HK-2 (cell line): ENCODE results near the gene SPATA17.

Experiments
- DNase-seq: peaks from one replicate; pipeline ENCODE4 v3.0.0-alpha.2; 2018; ENCODE audit not compliant: unreplicated experiment

Gene SPATA17

DNA sequence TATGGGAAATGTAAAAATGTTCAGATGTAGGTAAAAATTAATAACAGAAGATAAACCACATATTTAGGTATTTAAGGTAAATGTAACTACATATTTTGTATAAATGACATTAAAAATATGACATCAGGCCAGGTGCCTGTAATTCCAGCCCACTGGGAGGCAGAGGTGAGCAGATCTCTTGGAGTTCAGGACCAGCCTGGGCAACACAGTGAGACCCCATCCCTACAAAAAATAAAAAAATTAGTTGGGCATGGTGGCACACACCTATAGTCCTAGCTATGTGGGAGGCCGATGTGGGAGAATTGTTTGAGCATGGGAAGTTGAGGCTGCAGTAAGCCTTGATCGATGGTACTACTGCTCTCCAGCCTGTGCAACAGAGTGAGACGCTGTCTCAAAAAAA is 216.5 kb downstream of the SPATA17 start:
- no peak for DNase-seq

DNA sequence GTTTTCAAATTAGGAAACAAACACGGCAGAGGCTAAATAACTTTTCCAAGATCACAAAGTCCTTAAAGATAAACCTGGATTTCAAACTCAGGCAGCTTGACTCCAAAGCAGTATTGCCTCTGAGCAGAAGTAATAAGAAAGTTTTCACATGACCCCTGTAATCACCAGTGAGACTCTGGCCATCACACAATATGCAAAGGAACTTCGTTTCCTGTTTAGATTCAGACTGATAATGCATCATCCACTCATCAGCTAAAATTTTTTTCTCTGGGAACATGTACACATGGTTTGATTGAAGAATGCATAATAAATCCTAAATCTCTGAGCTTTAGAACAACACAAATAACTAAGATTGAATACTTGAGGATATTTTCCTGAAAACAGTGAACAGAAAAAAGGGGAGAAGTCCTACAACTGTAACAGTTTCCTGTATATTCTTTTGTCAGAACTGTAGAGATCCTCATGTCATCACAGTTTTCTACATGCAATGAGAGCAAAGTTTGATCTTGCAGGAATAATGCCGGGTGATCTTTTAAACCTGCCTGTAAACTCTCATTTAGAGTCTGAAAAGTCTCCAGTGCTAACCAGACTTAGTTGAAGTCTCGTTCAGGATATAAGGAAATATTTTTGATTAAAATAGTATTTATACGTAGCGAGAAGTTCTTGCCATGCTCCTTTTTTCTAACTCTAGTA is 225.3 kb downstream of the SPATA17 start:
- DNase-seq: no peak

DNA sequence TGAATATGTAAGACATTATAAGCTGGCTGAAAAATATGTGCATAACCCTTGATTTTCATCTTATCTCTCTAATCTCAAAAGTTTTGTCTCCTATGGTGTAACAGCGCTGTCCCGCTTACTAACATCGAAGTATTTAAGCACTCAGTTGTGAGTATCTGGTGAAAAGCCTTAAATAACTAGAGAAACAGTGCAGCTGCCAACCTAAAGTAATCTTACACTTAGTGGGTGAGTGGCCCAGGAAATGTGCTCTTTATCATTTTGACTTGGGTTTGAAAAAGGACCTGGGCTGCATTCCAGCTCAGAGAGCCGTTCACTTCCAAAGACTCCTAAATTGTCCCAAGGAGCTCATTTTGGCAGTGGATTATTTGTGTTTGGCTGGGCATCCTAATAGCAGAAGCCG is 225.9 kb downstream of the SPATA17 start:
- no peak for DNase-seq

DNA sequence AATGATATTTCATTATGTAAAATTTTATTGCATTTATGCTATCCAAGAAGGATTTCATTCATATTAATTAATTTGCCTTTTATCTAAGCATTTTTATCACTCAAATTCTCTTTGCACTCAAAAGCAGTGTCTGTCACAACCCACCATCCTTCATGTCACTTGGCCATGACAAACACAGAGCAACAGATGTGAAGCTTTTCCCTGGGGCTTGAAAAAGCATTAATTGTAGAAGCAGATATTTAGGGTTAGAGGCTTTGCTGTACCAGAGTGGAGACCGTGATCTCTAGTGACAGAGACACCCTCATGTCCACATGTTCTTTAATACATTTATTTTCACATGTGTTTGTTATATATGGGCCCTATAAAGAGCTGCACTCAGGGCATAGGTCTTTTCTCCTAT is 230.5 kb downstream of the SPATA17 start:
- no peak for DNase-seq

DNA sequence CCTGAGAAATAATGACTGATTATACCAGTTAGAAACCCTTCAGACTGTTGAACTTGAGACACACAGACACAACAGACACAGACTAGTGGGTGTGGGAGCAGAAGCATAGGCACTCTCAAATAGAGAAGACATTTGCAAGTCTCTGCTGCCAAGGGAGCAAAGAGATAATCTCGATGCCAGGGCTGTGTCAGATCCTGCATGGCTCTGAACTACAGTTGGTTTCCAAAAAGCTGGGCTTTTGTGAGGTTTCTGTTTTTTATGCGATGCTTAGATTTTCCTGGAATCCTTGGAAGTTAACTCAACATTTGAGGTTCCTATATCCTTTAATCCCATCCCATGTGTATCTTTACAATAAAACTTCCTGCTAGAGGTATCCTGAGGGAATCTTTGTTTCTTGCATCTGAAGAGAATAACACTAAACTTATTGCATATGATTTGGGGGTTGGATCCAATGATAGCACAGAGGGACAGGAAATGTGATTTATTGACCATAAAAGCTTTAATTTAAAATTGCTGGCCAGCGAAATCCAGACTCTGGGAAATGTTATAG is 236.4 kb downstream of the SPATA17 start:
- no peak for DNase-seq

DNA sequence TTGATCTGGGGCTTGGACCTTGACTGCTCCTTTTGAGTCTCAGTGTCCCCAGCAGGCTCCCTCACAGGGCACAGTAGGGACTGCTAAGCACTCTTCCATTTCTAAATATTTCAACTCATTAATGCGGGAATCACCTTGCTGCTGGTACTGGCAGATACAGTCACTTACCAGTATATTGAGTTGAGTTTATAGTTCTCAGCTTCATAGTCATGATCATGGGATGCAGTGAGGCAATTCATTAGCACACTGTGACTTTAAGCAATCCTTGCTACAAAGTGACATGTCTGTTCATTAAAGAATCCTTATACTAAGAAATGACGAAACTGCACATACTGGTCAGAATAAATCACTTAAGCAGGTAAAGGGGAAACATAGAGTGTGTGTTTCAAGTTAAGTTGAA is 240.8 kb downstream of the SPATA17 start:
- DNase-seq: no peak

DNA sequence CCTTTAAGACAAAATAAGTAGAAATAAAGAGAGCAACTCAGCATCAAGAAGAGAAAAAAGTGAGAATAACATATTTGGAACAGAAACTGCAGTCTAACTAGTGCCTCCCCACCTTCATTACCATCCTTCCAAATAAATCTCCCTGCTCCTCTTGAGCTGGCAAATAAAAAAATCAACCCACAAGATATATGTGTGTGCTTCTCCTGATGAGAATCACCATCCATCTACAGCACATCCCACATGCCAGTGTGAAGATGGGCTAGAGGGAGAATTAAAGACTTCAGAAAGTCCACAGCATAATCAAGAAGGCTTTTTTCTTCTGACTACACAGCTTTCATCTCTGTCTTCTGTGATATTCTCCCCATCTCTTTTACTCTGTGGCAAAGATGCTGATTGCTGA is 244.1 kb downstream of the SPATA17 start:
- no peak for DNase-seq

DNA sequence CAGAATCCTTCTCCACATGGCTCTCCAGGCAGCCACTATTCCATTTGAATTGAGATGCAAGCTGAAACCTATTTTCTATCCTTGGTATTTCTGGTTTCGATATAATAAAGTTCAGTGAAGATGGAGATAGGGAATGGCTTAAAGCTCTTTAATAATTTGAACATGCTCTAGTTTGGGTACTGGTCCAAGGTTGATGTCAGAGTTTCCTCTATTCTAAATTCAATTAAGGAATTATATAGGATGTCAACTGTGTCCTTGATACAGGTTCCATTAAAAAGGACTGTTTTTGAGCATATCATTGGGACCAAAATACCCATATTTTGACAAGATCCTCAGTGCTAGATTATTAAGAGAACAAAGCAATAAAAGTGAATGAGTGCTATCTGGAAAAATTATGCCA is 245.3 kb downstream of the SPATA17 start:
- DNase-seq: no peak

DNA sequence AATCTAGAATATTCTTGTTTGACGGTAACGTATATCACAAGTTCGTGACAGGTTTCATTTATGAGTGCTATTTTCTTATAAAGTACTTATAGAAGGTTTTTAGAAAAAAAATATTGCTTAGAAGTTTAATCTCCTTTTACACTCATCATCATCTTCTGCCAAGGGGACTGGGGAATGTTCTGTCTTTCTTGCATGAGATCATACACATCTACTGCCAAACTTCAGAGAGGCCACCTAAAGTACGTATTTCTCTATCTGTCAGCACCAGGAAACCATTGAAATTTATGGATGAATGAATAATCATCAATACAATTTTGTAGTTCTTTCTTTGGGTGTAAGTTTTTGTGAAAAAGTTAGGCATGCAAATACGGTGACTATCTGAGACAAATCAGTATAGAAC is 245.8 kb downstream of the SPATA17 start:
- DNase-seq: no peak

DNA sequence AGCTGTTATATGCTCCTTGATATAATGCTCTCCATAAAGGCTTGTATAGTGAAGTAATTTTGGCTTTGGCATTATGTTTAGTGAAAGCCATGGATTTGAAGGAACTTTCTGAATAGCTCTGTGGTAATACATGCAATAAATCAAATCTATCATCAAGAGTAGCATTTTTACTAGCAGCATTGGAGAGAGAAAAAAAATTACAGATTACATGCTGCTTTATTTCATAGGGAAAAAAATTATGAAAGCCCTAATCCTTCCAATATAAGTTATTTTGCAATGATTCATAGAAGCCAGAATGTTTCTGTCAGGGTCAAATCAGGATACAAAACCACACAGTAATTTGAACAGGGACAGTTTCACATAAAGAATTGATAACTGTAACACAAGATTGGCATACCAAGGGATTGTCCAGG is 250.0 kb downstream of the SPATA17 start:
- DNase-seq: no peak

DNA sequence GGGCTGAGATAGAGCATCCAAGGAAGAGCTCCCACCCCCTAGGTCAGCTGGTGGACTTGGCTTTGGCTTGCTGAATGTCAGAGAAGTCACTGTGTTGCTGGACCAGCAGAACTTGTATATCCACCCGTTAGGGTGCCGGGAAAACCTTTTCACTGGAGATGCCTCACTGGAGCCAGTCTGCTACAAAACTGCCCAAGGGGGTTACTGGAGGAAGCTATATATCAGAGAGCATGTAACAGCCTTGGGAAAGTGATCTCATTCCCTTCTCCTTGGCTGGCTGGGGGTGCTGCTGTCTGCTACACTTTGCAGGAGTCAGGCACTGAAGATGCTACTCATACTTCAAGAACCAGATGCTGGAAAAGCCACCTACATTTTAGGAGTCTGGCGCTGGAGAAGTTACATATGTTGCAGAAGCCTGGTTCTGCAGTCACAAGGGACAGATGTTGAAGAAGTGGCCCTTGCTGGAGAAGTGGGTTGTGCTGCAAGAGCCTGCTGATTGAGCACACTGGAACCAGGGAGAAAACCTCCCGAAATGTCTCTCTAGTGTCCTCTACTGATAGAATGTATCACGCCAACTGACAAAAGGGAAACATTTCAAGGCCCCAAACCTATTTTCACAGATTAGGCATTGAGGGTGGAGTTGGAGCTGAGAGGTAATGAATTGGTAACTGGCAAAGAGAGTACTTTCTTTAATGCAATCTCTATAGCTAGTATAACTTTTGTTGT is 250.6 kb downstream of the SPATA17 start:
- DNase-seq: no peak

DNA sequence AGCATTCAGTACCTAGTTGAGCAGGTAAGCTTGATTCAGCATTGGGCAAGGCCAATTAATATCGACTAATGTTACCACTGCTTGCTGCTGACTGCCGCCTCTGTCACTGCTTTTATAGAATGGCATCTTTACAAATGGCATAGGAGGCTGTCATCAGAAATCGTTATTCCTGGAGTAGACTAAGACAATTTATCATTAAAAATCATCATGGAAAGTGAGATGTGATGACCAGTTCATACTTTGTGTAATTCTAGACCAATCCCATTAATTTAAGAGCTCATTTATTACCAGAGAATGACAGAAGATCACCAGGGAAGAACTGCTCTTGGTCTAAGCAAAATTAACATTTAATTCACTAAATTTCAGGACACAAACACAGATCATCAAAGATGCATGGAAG is 254.0 kb downstream of the SPATA17 start:
- DNase-seq: no peak

DNA sequence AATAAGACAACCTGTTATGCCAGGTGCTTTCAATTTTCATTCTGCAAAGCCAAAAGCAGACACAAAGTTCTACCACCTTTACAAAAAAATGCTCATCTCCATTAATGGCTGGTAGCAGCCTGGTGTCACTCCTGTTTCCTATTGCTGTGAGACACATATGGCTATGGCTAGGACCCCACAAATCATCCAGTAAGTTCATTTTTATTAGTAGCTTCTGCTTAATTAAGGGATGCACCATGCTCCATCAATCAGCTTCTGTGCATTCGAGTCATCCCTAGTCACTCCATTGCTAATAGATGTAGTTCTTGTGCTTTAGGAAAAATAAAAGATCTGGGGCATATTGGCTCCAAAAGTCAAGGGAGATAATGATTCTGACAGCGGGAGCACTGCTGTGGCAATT is 257.2 kb downstream of the SPATA17 start:
- no peak for DNase-seq

DNA sequence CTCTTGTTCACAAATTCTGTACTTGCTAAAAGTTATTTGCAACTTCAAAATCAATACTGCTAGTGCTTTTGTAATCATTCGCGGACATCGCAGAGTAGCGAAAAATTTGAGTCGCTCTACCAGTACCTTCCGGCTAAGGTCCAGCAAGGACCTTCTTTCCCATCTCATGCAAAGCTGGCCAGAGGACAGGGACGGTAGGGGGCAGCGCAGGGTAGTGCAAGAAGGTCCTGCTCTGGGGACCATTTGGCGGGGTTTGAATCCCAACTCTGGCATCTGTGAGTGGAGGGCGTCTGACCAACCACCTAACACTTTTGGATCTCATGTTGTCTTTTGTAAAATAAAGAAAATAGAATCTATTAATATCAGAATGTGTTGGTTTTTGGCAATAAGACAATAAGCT is 258.3 kb downstream of the SPATA17 start:
- DNase-seq: no peak

DNA sequence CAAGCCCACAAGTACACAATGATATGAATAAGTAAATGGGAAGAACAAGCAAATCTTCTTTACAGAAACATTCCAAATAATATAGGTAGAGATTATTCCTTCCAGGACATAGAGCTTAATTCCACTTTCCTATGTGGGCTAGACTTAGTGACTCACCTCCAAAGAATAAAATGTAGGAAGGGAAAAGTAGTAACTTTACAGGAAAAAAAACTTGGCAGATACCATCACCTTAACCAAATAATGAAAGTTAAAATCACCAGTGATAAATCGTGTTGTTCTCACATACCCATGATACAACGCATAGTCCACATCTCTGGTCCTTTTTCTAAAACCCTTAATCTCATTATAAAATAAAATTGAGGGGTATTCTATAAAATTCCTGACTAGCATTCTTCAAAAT is 260.8 kb downstream of the SPATA17 start:
- DNase-seq: no peak

DNA sequence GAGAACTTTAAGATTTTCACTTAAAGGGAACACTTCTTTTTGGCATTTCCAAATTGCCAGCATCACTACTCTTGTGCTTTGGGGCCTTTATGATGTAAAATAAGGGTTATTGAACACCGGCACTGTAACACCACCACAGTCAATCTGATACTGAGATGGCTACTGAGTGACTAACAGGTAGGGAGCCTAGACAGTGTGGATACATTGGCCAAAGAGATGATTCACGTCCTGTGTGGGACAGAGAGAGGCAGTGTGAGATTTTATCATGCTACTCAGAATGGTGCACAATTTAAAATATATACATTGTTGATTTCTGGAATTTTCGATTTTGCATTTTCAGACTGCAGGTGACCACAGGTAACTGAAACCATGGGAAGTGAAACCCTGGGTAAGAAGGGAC is 261.6 kb downstream of the SPATA17 start:
- no peak for DNase-seq

DNA sequence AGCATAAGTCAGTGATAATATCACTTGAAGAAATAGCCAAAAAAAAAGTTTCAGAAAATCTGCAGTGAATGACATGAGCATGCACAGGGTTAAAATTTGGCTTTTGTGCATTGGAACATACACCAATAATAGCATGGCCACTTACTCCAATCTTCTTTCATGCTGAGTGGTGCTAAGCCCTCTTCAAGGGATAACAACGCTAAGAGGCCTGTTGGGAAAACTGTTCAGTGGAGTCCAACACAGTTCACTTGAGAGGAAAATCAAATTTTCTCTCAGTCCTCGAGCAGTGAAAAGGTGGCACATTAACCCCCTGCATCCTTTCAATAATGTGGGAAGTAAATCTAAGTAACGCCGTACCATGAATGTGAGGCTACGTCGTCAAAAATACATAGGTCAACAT is 264.7 kb downstream of the SPATA17 start:
- no peak for DNase-seq

DNA sequence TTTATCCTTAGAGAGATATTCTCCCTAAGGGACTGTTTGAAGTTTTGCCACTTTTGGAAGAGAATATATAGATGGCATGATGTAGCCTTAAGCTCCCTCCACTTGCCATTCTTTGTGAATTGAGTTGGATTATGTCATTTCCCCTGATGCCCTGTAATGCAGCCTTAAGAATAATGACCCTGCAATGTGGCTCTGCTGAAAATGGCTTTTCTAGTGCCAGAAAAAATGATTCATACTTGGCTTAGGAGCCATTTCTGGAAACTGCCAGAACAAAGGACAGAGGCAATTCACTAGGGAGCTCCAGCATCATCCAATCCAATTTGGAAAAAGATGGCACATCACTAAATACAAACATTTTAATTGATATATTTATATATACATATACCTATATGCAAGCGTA is 265.3 kb downstream of the SPATA17 start:
- DNase-seq: no peak

DNA sequence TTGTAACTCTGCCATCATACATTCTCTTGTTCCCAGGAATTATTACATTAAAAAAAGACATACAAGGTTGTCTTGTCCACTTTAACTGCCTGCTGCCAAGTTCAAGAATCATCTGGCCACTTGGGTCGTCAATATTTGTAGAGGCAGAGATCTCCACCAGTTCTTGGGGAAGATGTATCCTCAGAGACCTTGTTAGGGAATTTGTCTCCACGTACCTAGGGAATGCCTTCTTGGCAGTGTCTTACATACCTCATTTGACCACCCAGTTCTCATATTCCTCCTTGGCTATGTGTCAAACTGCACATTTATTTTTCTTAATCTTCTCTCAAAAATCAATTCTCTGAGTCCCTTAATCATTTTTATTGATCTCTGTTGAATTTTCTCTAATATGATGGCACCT is 266.0 kb downstream of the SPATA17 start:
- no peak for DNase-seq

DNA sequence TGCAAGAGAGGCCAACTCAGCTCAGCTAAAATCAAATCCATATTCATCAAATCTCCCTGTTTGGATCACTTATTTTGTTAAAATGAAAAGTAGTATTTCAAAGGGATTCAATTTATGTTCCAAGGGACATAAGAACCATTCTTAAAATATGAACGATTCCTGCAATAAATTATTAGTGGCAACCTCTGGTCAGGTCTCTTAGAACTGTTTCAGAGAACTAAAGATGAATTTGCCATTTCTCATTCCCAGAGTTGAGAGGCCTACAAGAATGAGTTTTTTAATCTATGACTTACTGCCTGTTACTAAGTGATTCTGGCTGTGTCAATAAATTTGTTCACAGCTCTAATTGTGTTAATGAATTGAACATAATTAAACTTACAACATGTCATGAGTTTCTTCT is 268.5 kb downstream of the SPATA17 start:
- no peak for DNase-seq

DNA sequence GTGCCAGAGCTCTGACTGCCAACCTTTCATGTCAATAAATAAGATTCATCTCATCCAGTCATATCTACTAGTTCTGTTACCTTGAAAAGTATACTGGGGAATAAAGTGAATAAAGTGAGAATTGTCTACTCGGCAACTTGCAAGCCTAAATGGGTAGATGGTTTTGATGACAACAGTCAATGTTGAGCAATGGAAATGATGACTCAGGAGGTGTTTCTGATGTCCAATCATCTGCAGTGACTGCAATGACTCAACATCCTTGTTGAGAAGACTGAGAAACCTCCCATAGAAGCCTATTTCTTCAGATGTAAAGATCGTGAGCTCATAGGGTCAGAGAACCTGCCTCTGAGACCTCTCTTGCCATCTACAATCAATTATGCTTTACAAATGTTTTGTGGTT is 276.4 kb downstream of the SPATA17 start:
- no peak for DNase-seq

DNA sequence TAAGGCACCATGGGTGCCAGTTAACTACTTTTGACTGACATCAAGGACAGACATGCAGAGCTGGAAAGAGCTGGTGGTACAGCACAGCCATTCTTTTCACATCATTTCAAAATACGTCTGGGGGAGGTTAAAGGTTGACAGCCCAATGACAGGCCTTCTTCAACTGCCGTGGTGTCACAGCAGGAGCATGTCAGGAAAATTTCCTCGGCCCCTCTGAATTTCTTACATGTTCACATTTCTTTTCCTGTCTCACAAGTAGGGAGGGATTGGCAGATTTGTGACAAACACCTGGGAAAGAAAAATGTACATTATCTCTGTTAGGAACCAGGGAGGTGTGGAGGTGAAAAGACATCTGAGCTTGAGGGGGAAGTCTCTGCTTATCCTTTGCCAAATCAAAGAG is 279.1 kb downstream of the SPATA17 start:
- no peak for DNase-seq

DNA sequence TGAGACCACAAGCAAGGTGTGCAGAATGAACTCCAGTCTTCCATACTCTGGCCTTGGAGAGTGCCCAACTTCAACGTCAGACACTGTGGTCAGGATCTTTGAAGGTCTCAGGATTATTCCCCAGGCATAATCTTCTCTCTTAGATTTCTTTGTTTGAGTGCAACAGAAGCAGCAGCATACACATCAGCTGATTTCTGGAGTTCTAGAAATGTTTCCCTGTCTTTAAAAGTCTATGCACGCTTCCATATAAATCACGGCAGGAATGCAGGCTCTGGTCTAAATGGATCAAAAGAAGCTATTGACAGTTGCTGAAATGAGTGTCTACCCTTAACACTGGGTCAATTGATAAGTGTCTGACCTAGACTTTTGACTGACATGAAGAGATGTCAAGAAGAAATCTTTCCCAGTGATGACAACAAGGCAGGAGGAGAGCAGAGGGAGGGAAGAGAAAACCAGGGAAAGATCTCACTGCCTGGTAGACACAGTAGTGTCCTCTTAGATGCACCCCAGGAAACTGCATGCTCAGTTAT is 279.7 kb downstream of the SPATA17 start:
- no peak for DNase-seq
